Activated CD8-positive, alpha-beta memory T cell treated with anti-CD3 and anti-CD28 coated beads, Interleukin-2, amount 50 U/mL, for 48 hours (primary cell): ENCODE data around the gene RBM15B.

Experiments used
- DNase-seq: peaks from one replicate; pipeline ENCODE4 v3.0.0-alpha.2; 2020

RBM15B gene

DNA sequence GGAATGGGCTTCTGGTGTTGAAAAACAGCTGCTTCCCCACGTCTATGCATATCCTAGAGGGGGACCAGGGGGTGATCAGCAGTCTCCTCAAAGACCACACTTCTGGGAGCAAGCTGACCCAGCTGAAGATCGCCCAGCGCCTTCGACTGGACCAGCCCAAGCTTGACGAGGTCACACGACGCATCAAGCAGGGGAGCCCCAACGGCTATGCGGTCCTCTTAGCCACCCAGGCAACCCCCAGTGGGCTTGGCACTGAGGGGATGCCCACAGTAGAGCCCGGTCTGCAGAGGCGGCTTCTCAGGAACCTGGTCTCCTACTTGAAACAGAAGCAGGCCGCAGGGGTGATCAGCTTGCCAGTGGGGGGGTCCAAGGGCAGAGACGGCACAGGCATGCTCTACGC is 2.5 kb downstream of the RBM15B start:
- DNase-seq: peak; percentile 57

DNA sequence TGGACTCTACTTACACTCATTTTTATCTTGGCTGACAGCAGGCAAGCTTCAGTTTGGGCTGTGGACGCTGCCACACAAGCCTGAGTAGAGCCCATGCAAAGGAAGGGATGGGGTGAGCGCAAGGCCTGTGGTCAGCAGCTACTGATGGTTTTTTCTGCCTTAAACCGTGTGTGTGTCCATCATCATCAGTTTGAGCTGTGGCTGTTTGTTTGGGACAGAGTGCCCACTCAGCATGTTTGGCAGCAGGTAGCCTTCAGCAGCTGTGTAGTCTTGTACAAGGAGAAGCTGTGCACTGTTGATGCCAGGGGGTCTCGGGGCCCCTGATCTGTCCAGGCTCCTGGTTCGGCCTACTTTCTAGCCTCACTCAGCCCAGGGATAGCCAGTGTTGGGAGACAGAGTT is 3.5 kb downstream of the RBM15B start:
- DNase-seq: no peak

DNA sequence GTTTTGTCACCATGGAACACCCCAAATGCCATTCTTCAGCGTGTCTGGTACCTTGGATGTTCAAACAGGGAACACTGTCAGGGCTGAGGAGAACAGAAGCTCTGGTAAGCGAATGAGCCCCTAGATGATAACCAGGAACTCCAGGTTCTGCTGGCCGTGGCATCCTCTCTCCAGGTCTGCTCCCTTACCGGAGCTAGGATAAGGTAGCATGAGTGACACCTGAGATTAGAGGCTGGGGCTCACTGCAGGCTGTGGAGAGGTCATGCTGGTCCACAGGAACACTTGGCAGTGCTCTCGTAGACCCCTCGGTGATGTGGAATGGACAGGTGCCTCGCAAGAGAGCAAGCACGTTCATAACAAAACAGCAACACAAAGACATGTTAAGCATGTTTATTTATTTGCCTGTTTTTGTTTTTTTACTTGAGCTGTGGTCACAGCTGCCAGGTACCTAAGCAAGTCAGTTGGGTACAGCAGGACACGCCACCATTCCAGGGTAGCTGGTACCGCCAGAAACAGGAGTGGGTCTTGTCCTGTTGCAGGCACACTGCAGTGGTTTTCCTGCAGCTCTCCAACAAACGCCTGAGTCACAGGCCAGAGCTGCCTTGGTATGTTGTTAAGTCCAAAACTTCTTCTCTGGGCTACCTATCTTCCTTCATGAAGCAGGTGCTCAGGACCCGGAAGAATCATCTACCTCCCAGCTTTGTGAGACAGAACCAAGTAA is 4.6 kb downstream of the RBM15B start:
- no peak for DNase-seq

DNA sequence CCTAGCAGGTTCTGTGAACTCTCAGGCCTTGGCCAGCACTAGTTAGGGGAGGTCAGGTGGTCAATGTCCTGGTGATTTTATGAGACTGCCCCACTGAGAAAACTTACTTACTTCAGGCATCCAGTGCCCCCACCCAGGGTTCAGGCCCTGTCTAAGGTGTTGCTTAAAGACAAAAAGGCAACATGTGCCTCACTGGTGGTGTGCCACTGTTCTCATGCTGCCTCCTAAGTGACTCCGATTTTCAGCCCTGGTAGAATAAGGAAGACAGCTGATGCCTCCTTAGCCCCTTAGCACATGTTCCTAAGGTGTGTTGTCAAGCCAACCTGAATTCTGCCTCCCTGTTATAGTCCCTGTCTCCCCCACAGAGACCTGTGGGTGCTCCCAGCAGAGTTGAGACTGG is 5.3 kb downstream of the RBM15B start:
- no peak for DNase-seq

DNA sequence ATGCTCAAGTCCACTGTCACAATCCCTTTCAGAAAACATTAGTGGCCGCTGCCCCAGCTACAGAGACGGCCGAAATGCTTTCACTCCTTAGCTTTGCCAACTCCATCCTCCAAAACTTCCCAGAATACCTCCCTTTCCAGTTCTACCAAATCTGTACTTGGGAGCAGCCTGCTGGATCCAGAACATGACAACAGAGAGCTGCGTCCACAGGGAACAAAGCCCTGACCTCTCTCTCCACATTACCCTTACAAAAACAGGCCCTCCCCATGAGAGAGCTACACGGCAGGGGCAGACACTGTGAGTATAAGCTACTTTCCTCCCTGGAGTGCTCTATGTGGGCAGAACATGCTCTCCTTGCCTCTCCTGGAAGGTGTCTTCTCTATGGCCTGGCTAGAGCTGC is 6.3 kb downstream of the RBM15B start:
- DNase-seq: peak; percentile 47

DNA sequence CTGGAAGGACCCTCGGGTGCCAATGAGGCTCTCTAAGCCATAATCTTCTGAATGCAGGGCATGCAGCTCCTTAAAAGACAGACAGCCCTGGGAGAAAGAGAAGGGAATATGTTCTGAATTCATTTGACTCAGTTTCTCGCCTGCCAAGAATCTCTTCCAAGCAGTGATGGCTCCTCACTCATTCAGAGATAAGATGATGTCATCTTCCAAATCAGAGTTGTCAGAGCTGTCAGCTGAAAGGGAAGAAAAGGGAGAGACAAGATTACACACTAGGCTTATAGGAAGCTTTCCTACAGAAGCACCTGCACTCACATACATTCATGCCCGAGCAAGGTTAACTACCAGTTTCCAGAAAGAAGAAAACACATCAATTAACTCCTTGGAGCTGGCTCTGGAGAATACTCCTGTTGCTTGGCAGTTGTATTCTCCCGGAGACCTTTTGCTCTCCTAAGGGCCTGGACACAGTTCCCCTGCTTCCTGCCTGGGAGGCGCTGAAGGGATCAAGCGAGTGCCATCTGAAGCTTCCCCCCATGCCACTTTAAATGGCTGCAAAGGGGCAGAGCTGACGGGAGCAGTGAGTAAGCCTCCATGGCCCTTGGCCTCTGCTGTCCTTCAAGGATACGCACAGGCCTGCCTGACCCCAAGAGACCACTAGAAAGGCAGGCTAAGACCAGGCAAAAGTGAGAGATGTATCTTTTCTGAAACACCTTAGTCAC is 7.7 kb downstream of the RBM15B start:
- no peak for DNase-seq

DNA sequence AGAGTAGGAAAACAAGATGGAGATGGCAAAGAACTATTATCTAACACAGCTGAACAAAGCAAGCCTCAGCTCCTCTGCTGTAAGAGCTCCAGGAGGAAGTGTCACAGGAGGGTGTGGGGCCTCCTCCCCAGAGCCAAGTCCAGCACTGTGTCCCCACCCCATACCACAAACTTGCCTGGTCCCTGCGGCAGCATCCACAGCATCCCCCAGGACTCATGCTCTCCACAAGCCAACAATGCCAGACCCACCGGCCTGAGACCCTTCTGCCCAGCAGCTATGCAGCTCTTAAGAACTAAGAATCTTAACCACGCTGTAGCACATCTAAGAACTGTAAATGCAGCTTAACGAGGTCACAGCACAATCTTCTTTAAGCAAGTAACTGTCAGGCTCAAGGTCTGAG is 9.1 kb downstream of the RBM15B start:
- DNase-seq: no peak

DNA sequence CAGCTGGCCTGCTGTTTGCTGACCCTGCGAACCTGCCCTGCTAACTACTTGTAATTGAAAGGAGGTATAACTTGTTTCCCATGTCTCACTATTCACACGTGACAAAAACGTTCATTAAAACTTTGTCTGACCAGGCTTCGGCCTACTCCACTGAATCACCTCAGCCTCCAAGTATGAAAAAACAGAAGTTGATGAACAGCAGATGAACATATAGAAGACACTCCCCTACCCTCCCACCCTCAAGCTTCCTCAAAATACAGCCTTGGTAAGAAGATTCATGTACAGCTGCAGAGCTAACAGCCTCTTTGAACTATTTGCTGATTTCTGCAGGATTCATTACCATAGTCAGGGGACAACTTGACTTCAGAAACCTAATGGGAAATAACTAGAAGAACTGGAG is 10.7 kb downstream of the RBM15B start:
- DNase-seq: no peak

DNA sequence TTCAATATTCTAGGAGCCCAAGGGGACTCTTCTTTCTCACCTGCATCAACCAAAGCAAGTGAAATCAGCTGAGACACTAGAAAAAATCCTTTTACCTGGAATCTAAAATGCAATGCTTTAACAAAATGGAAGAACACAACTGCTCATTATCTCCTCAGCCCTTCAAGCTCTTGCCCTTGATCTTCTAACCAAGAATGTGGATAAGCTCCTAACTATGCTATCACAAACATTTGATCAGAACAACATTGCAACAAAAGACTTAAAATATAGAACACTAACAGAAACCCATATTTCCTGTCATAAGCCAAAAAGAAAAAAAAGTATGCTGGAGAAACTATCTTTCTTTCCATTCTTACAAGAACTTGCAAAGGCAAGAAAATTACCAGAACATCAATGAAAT is 12.6 kb downstream of the RBM15B start:
- no peak for DNase-seq

DNA sequence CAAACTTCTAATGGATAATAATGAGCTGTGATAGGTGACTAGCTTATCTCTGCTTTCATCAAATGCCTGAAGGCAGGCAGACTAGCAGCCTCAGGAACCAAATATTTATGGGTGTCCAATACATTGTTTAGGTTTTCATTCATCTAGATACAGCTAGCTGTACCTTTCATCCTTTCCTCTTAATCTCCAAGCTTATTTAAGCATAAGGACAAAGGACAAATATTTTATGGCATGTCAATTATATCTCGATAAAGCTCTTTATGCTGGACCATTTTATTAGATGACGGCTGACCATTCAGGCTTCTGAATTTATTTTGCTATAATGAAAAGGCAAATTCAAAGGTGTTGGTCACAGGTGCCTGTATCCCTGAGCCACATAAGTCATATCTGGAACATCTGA is 16.9 kb downstream of the RBM15B start:
- no peak for DNase-seq

DNA sequence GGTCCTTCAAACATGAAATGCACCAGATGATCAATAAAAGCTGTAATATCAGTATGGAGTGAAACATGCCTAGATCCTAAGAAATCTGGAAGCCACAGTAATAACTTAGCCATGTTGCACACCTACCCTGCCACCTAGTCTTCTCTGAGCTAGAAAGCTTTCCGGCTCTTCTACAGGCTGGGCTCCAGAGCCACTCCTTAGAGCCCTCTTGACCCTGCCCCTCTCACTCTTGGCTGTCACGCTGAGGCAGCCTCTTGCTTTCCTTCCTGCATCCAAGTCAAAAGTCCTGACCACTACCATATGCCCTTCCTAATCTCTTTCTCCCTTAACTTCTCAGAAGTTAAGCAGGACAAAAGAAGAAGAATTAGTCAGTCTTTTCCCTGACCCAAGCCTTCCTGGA is 17.7 kb downstream of the RBM15B start:
- DNase-seq: no peak

DNA sequence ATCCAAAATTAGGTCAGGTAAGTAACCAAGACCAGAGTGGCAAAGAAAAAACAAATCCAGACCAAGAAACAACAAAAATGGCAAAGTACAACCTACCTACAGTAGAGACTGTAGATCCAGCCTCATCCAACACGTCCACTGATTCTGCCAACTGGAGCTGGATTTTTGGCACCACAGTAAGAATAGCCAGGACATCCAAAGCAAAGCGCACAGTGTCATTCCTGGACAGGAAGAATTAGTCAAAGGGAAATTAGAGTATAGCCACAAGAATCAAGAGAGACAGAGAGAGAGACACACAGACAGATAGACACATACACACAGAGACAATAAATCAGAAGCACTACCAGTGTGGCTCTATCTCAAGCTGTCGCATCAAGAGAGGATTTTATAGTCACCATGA is 31.1 kb downstream of the RBM15B start:
- DNase-seq: no peak

DNA sequence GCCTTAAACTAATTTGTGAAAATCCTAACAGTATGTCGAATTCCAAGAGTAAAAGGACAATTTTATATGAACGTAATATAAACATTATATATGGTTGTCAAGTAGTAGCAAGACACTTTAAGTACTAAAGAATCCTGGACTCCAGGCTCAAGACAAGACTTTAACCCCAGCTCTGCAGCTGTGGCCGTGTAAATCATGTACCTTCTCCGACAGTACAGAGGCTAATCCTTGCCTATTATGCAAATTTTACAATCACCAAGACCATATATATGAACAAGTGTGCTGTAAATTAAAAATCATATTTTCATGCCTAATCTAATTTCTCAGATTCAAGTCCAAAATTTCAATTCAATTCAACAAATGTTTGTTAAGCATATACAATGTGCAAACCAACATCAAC is 35.8 kb downstream of the RBM15B start:
- no peak for DNase-seq

DNA sequence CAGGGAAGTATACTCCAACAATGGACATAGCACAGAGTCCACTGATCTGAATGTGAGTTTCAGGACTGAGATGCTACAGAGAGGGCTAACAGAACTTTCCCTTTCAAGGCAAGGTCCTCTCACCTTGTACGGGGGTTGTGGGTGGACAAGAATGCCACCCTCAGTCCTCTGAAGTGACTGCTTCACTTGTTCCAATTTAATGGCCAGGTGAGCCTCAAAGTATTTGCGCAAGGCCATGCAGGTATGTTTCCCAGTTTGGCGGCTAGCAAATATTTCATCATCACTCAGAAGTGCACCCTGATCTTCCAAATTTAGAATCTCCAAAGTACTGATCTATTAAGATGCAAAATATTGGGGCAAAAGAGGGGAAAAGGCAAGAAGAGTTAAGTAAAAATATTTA is 38.1 kb downstream of the RBM15B start:
- no peak for DNase-seq

DNA sequence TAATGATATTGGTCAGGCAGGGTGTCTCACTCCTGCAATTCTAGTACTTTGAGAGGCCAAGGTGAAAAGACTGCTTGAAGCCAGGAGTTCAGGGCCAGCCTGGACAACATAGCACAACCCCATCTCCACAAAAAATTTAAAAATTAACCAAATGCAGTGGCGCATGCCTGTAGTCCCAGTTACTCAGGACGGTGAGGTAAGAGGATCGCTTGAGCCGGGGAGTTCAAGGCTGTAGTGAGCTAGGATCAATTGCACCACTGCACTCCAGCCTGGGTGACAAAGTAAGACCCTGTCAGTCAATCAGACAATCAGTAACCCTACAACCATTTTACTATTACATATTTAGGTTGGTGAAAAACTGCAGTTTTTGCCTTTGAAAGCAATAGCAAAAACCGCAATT is 43.0 kb downstream of the RBM15B start:
- no peak for DNase-seq

DNA sequence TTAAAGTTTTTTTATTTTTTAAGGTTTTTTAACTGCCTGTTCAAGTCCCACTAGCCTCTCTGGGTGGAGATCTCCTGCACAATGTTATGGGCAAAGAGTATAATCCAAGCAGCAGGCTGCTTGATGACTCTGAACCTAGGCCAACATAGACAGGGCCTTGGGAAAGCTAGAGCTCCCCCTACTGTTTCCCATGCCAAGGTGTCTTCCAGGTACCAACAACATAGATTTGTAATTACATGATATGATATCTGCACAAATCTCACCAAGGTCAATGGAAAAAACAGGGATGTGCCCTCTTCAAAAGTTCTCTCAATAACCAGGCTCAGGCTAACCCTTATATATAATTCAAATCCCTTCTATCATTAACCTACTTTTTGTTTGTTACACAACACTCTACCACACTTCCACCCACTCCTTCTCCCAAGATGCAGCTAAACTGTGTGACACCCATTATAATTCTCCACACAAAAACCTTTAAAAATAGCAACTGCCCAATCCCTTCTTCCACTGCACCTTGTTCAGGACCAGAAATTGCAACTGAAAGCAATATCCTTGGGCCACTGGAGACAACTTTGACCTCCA is 43.8 kb downstream of the RBM15B start:
- no peak for DNase-seq

DNA sequence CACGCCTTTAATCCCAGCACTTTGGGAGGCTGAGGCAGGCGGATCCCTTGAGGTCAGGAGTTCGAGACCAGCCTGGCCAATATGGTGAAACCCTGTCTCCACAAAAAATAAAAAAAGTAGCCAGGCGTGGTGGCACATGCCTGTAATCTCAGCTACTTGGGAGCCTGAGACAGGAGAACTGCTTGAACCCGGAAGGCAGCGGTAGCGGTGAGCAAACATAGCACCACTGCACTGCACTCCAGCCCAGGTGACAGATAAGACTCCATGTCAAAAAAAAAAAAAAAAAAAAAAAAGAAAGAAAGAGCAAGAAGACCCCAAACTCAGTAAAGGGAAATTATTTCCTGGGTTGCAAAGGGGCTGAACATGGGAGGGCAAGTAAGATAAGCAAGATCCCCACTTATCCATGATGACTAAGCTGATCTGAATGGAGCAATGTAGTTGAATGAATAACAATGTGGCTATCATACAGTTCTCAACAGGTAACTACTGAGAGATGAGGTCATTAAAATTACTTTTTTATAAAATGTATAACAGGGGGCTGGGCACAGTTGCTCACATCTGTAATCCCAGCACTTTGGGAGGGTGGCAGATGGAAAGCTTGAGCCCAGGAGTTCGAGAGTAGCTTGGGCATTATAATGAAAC is 46.0 kb downstream of the RBM15B start:
- no peak for DNase-seq

DNA sequence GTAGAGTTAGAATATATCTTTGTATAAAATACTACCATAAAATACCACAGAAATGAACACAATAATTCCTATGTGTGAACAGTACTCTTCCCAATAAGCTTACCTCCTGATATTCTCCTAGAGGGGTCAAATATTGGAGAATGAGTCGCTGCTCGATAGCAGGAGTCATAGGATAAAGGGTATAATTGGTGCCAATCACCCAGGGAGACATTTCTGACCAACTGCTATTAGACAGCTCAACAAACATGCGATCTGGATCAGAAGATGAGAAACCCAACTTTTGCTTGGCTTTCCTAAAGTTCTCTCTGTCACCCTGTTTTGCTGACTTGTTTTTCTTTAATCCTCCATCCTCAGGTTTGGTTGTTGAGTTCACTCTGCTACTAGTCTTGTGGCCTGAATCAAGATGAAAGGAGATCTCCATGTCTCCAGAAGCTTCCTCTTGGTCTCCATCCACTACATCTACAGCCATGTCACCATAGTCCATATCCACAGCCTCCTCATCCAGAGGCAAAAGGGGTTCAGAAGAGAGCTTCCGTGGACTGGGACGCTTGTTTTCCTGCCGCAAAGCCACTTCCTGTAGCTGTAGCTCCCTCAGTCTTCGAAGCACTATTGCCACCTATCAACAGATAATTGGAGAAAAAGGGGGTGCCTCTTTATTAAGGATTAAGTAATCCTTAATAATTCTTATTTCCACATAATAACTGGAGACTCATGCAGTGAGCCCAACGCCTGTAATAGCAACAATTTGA is 50.4 kb downstream of the RBM15B start:
- no peak for DNase-seq

DNA sequence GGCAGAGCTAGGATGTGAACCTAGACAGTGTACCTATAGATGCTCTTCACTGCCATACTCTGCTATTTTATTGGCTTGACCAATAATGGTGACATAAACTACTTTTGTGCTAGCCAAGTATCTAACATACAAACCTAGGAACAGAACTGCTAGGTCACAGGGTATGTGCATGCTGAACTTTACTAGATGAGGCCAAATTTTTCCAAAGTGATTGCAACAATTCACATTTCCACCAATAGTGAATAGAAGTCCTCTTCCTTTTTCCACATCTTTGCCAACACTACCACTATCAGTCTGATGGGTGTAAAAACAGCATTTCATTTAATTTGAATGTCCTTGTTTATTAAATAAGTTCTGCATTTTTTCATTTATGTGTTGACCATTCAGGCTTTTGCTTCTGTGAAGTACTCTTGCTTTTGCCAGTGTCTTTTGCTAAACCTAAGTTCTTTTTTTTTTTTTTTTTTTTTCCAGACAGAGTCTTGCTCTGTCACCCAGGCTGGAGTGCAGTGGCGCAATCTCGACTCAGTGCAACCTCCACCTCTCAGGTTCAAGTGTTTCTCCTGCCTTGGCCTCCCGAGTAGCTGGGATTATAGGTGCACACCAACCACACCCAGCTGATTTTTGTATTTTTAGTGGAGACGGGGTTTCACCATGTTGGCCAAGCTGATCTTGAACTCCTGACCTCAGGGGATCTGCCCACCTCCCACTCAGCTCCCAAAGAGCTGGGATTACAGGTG is 54.6 kb downstream of the RBM15B start:
- DNase-seq: no peak
